UCSD-AML1 (cell line): ENCODE measurements around the gene CAPRIN2.

Experiments
- DNase-seq: peaks from one replicate; lab custom pipeline; 2025; ENCODE audit not compliant: unreplicated experiment; lab: John Stamatoyannopoulos, UW

The CAPRIN2 gene, protein sequence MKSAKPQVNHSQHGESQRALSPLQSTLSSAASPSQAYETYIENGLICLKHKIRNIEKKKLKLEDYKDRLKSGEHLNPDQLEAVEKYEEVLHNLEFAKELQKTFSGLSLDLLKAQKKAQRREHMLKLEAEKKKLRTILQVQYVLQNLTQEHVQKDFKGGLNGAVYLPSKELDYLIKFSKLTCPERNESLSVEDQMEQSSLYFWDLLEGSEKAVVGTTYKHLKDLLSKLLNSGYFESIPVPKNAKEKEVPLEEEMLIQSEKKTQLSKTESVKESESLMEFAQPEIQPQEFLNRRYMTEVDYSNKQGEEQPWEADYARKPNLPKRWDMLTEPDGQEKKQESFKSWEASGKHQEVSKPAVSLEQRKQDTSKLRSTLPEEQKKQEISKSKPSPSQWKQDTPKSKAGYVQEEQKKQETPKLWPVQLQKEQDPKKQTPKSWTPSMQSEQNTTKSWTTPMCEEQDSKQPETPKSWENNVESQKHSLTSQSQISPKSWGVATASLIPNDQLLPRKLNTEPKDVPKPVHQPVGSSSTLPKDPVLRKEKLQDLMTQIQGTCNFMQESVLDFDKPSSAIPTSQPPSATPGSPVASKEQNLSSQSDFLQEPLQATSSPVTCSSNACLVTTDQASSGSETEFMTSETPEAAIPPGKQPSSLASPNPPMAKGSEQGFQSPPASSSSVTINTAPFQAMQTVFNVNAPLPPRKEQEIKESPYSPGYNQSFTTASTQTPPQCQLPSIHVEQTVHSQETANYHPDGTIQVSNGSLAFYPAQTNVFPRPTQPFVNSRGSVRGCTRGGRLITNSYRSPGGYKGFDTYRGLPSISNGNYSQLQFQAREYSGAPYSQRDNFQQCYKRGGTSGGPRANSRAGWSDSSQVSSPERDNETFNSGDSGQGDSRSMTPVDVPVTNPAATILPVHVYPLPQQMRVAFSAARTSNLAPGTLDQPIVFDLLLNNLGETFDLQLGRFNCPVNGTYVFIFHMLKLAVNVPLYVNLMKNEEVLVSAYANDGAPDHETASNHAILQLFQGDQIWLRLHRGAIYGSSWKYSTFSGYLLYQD

DNA sequence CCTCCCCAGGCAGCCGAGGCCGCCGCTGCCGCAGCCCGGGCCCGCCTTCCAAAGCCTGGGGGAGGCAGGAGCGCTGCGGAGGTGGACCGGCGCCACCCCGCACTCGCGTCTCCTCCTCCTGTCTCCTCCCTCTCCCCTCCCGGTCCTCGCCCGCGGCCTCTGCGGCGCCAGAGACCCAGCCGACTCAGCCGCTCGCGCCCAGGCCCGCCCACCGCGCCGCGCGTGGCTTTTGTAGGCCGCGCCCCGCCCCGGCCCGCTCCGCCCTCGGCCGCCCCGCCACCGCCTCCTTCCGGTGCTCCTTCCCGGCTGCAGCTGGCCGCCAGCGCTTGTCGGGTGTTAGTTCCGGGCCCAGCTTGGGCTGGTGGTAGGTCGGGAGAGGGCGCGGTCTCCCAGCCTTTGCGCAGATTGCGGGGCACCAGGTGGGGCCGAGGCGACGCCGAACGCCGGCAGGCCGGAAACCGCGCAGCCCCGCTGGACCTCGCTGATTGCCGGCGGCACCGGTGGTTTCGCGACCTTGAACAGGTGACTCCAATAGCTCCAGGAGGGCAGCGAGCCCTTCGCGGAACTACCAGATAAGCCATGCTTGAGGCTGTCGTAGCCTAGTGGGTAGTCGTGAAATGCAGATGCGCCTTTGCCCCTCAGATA, at the start of gene CAPRIN2:
Gene CAPRIN2, minus strand, starts transcription at position 202 of the 645 bp plus-strand sequence. CDS start 1,431 bp downstream, outside the sequence.
- DNase-seq, result peak; percentile 95

DNA sequence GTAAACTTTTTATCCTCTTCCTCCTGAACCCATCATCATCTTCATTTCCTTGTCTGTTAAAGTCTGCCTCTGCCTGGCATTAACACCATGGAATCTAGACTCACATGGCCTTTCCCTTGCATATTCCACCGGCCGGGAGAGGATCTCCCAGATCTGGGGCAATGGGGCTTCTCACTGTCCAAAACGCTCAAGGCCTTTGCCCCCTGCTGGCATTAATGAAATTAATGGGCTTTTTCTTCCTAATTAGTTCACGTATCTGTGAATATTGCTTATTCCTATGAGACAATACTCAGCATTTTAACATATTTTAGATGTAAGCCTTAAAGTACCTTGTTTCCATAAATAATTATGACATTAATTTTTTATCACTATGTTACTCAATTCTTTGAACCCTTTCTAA, 42.9 kb upstream of the CAPRIN2 start:
- no peak for DNase-seq

DNA sequence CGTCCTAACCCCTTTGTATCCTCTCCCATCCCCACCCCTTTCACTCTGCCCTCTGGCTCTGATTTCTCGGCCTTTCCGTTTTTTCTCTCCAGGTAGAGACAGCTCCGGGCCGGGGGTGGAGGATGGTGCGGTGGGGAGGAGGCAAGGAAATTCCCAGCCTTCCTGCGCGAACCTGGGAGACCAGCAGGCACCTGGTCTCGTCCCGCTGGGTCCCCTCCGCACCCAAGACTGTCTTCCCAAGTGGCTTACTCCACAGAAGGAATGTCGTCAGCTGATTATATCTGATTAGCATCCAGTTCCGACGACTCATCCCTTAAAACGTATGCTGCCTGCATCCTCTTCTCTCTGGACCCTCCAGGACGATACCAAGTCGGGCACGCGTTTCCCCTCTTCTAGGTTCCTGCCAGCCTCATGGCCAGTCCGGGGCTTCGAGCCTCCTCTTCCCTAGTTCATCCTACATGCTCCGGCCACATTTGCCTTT, 42.2 kb upstream of the CAPRIN2 start:
- no peak for DNase-seq

DNA sequence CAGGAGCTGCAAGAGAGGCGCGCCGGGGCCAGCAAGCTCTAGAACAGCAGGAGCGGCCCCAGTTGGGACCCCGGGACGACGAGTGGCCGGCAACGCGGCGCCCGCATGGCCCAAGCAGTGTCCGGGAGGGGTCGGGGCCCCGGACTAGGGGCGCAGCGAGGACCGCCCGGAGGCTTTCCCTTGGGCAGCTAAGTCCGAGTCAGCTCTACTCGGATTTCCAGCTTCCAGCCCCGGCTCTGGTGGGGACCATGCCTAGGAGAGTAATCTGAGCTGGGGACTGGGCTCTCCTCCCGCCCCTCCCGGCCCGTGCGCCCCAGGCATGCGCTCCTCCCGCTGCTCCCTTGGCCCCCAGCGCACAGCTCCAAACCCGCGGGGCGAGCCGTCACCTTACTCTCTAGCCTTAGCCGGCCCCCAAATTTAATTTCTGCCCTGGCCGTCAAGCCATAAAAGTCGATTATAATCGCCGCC, 41.6 kb upstream of the CAPRIN2 start:
- DNase-seq, result no peak

DNA sequence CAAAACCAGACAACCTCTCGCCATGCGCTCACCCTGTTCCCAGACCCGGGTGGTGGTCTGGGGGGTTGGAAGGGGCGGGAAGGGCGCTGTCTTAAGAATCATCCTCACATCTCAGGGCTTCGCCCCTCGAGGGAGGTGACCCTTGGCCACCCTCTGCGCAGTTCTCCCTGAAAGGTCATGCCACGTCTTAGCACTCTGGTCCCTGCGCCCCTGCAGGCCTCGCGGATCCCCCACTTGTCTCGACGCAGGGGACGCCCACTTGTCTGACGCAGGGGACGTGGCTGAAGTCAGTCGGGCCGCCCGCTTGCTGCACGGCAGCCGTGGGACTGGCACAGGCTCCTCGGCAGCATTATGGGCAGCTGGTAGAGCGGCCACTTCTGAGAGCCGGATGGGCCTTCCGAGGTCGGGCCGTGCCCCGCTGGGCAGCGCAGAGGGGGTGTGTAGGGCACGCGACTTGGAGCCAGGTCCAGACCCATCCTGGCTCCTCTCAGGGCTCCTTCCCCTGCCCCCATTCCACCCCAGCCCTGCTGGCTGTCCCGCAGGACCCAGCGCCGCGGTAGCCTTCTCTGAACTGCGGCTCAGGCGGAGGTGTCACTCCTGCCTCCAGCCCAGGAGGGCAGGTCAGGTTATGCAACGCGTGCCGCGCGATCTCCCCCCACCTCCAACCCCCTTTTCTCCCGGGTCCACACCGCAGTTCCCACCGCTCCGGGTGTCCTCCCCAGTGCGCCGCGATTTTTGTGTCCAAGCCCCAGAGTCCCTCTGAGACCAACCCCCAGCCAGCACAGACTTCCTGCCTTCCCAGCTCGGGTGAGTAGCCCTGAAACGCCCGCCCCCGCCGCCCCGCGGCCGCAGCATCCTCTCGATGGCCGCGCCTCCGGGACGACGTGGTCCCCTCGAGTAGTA, 40.9 kb upstream of the CAPRIN2 start:
- peak; percentile 12 for DNase-seq

DNA sequence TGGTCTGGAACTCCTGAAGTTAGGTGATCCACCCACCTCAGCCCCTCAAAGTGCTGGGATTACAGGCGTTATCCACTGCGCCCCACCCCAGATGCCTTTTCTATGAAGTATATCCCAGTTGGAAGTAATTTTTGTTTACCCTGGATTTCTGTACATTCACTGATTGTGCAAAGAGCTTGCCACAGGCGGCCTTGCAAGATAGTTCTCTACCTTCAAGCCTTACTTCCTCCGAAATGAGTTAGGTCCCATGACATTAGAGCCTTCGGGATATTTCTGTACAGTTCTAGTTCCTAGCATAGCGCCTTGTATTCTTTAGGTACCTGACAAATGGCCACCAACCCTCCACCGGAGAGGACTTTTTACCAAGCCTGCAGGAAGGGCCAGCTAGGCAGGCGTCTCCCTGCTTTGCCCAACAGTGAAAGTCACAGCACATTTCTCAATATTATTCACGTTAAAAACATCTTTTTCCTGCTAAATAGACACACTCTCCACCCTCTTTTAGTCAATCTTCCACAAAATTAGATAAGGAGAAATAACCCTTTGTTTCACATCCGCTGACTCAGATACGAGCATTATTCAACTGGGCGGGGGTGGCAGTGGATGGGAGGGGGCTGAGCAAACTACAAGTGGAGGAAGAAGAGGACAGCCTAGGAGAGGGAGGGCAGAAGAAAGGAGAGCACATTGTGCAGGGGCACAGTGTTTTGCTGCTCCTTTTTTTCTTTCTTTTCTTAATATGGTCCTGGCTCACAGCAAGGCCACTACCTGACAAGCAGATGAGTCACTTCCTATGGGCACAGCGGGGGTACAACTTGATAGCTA, 40.0 kb upstream of the CAPRIN2 start:
- DNase-seq, result no peak

DNA sequence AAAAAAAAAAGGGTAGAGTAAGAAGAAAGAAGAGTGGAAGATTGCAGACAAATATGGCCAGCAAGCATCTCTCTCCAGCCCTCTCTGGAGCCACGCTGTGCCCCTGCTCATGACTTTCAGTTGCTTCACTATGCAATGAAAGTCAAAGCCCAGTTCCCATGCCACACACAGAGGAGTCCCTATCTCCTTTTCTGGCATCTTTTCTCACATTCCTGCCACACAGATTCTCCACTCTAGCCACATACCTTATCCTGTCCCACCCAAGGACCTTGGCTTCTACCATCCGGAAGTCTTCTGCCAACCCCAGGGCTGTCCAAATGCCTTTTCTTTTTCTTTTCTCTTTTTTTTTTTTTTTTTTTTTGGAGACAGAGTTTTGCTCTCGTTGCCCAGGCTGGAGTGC, 39.3 kb upstream of the CAPRIN2 start:
- no peak for DNase-seq

DNA sequence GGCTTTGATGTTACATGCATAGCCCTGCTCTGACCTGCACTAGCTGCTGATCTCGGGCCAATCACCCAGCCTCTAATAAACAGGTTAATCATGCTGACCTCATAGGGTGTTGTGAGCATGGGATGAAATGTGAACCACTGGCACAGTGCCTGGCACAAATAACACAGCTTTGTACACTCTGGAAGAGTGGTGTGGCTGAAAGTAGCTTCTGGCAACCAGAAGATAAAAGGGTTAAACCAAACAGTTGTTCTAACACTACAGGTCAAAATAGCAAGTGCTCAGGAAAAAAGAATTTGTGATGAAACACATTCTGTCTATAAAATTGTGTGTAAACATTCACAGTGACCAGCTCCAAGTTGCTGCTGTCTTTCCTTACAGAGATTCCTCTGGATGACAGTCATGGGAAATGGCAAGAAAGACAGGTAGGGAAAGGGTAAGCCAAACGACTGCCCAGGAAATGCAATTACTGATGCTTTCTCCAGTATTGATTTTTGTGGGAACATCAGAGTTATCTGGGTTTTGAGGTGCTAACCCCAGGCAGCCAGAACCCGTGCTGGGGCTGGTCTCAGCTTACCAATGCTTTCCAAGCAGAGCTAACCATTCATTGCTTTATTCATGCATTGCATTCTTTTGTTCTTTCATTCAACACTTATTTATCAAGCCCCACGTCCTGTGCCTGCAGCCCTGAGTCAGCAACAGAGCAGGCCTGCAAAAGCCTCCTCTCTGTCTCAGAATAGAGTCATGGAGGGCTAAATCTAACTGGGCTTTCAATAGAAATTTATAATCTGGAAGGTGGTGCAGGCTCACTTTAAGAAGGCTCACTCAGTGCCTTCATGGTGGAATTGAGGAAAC, 38.1 kb upstream of the CAPRIN2 start:
- no peak for DNase-seq

DNA sequence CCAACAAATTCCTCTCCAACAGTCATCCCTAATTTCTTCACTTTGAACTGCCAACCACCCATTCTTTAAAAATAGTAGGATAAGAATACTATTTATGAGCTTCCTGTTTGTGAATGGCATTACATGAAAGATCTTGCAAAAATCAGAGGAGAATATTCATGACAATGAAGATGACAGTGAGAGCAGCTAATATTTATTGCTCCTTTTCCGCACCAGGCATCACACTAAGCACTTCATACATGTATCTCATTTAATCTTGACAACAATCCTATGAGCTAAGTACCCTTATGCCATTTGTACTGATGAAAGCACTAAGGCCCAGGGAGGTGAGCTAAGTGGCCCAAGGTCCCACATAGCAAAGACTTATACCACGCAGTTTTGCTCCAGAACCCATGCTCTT, 37.3 kb upstream of the CAPRIN2 start:
- DNase-seq, result no peak

DNA sequence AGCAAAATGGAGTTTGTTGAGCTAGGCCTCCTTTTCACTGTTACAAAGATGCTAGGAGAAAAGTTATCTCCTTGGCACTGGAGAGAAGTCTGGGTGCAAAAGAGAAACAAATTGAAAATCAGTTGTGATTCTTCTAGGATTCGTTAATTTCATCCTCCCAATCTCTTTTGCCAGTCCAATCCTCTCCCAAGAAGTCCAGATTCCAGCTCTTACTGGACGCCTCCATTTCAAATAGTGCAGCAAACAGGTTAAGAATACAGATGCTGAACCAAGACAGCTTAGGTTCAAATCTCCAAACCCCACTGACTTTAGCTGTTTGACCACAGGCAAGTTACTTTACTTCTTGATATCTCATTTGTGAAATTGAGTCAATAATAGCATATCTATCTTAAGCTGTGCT, 34.0 kb upstream of the CAPRIN2 start:
- no peak for DNase-seq

DNA sequence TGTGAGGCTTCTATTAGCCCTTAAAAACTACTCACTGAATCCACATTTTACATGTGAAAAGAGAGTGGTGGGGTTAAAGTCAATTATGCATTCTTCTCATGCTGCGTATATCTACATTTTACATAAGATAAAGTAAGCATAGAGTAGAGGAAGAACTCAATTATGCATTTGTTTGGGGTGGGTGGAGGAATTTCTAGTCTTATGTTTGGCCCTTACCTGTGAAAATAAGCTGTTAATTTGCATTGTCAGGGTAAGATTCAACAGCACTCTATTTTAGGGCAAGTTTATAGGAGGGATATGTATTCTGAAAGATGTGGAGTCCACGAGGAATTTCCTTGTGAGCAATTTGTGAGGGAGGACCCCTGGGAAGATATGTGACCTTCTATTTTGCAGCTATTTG, 30.9 kb upstream of the CAPRIN2 start:
- no peak for DNase-seq

DNA sequence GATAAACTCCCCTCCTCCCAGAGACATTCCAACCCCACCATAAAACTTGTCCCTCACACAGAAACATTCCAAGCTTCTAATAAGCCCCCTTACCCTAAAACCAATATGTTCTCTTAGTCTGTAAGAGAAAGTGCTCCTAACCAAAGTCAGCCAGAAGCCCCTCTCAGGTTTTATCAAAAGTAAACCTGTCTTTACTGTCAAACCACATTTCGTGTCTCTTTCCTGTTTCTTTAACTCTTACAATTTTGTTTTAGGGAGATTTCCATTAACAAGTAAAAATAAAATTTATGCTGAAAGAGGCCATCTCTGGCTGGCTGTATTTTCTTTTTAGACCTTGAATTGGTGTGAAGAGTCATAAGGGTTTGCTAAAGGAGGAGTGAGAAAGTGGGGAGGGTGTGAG, 29.8 kb upstream of the CAPRIN2 start:
- no peak for DNase-seq

DNA sequence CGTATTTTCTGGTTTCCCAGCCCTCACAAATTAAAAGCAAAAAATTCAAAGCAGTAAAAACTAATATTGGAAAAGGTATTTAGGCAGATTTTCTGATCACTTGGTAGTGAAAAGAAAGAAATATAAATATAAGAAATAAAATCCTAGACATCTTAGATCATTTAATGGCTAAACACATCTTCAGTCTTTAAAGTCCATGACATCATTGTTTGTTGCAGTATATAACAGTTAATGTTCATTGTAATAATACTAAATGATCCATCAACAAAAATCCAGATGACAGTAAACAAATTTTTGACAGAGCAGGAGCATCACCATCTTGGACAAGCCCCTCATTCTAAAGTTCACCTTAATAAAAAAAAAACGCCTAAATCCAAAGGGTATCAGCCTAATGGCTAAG, 29.2 kb upstream of the CAPRIN2 start:
- DNase-seq, result no peak

DNA sequence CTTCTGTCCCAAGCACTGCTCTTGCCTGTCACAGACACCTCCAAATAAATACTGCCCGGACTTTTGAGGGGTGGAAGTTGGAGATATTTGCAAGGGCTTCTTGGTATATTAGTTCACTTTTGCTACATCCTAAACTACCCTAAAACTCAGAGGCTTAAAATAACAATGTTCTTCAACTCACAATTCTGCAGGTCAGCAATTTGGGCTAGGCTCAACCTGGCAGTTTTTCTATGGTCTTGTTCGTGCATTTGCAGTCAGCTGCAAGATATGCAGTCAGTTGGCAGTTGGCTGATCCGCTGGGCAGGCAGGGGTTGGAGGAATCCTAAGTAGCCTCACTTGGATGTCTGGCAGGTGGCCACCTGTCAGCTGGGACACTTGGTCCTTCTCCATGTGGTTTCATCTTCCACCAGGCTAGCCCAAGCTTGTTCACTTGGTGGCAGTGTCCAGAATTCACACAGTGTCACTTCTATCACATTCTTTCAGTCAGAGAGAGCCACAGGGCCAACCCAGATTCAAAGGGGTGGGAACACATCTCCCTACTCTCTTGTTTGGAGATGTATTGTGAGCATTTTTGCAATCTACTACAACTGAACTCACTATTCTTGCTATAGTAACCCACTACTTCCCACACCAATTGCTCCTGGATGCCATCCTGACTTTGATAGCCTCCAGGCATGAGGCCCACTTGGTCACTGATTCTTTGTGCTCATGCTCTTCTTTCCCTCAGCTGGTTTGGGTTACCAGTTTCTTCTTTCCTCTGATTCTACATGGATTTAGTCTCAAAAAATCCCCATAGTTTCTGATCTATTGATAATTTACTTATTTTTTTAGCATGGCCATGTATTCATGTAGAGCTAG, 27.8 kb upstream of the CAPRIN2 start:
- DNase-seq, result no peak

DNA sequence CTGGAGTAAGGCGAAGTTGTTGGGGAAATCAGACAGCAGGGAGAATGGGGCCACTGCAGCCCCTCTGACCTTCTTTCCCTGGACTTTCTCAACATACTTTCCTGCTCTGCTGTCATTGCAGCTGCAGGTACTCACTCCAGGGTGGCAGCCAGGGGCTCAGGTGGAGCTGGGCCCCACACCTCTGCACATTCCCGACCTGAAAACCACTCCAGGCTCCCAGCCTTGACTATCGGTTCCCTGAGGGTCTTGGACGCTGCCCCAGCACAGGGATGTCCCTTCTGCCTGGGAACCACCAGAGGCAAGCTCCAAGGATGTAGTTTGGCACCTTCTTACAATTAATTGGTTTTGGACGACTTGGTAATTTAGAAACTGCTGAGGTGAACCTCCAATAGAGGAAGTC, 24.8 kb upstream of the CAPRIN2 start:
- no peak for DNase-seq

DNA sequence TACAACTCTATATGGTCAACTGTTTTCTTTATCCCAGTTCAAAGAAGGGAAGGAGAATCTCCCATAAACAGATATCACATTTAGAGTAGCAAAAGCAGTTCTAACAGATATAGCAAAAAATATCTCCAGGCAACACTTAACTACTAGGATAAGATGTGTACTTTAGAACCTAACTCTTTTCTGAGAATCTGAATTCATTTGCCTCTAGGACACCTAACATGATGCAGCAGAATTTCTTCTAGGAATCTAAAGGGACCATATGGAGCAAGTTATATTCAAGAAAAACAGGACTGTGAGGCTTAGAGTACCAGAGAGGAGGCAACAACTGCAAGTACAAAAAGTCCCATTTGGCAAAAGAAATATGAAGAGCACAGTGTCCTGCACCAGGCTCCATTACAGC, 24.4 kb upstream of the CAPRIN2 start:
- no peak for DNase-seq

DNA sequence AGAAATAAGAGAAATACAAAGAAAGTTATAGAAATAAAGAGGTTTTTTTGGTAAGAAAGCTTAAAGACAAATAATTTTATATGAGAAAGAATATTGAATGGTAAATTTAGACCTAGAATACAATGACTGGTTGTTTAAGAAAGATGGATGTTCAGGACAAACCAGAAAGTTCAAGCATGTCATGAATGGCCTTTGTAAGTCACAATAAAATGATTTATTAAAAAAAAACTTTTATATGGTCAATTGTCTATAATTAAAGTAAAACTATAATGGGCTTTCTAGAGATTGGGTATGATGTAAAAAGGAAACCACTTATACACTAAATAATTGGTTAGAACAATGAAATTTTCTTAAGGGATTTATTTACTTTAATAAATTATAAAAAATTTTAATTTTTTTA, 19.8 kb upstream of the CAPRIN2 start:
- DNase-seq, result no peak
